CD14-positive monocyte (primary cell): ENCODE results near the gene TANC2. TPM values are rescaled to one million over a fixed set of nuclear protein-coding genes. Genes with fewer than 3 reads are reported as not detected.

Source experiments
- DNase-seq, 3 donors: peaks; one replicate each; pipeline ENCODE4 v3.0.0-alpha.2; 2011 to 2022
- H2AFZ ChIP-seq: 2 replicates; pipeline ENCODE4 v1.6.0; 2012; ENCODE audit warnings: mild to moderate bottlenecking, low read depth, low read length, inconsistent platforms; ENCODE audit not compliant: insufficient read depth, poor library complexity, severe bottlenecking
- H3K27ac ChIP-seq, 2 donors: 1 replicate in 1 of 2; 2 replicates in 1 of 2; pipeline ENCODE4 v1.5.1; 2012 to 2013; ENCODE audit warnings: low read length in 2 of 2, control low read depth in 1 of 2, inconsistent platforms in 1 of 2, low read depth in 1 of 2, mild to moderate bottlenecking in 1 of 2
- H3K27me3 ChIP-seq, 2 donors: one replicate each; pipeline versions ENCODE4 v1.6.0 to v1.6.1; 2011 to 2013; ENCODE audit warnings: low read length in 2 of 2; ENCODE audit not compliant: control insufficient read depth in 2 of 2, insufficient read depth in 2 of 2
- H3K36me3 ChIP-seq, 2 donors: replicated peaks in 1 of 2; 1 replicate in 1 of 2; 2 replicates in 1 of 2; pipeline versions ENCODE4 v1.5.1 to v1.6.1; 2012 to 2013; ENCODE audit warnings: low read length in 2 of 2, control low read depth in 1 of 2, inconsistent platforms in 1 of 2, mild to moderate bottlenecking in 1 of 2; ENCODE audit not compliant: insufficient read depth in 2 of 2, control insufficient read depth in 1 of 2
- H3K4me1 ChIP-seq, 2 donors: 1 replicate in 1 of 2; 2 replicates in 1 of 2; pipeline versions ENCODE4 v1.5.1 to v1.6.1; 2012 to 2013; ENCODE audit warnings: low read length in 2 of 2, control low read depth in 1 of 2, inconsistent platforms in 1 of 2, mild to moderate bottlenecking in 1 of 2, moderate library complexity in 1 of 2; ENCODE audit not compliant: insufficient read depth in 2 of 2, control insufficient read depth in 1 of 2
- H3K4me2 ChIP-seq: replicated peaks from 2 replicates; pipeline ENCODE3; 2012; ENCODE audit warnings: low read length, moderate library complexity, mild to moderate bottlenecking; ENCODE audit not compliant: poor library complexity, severe bottlenecking; ENCODE audit errors: extremely low read depth
- H3K4me3 ChIP-seq, 3 experiments: fragments of 200-600 bp in 1 of 3; sonication (generic) in 1 of 3; replicated peaks in 1 of 3; 1 replicate in 2 of 3; 2 replicates in 1 of 3; pipeline ENCODE4 v1.5.1; 2011 to 2013; ENCODE audit warnings: low read length in 3 of 3, mild to moderate bottlenecking in 3 of 3, control low read depth in 2 of 3, low read depth in 2 of 3, inconsistent platforms in 1 of 3, moderate library complexity in 1 of 3
- H3K79me2 ChIP-seq: 2 replicates; pipeline ENCODE4 v1.6.0; 2012; ENCODE audit warnings: mild to moderate bottlenecking, control low read depth, inconsistent platforms, low read length, moderate library complexity; ENCODE audit not compliant: insufficient read depth
- H3K9ac ChIP-seq: 2 replicates; pipeline ENCODE4 v1.6.0; 2017; ENCODE audit warnings: low read length, mild to moderate bottlenecking; ENCODE audit not compliant: insufficient read depth, poor library complexity, severe bottlenecking
- H3K9me3 ChIP-seq, 2 donors: replicated peaks in 1 of 2; 1 replicate in 1 of 2; 2 replicates in 1 of 2; pipeline versions ENCODE4 v1.5.1 to v1.6.1; 2012 to 2013; ENCODE audit warnings: low read length in 2 of 2, control low read depth in 1 of 2; ENCODE audit not compliant: control insufficient read depth in 1 of 2, insufficient read depth in 1 of 2
- H4K20me1 ChIP-seq: 2 replicates; pipeline ENCODE4 v1.6.0; 2012; ENCODE audit warnings: mild to moderate bottlenecking, low read length, control low read depth, moderate library complexity; ENCODE audit not compliant: insufficient read depth
- H3K27ac Mint-ChIP-seq, 7 donors: one replicate each; pipeline ENCODE4 v1.8.0; 2020; ENCODE audit warnings: mild to moderate bottlenecking in 7 of 7, mixed read lengths in 7 of 7, moderate library complexity in 6 of 7, inconsistent platforms in 2 of 7
- H3K27me3 Mint-ChIP-seq, 3 donors: one replicate each; pipeline ENCODE4 v1.8.0; 2021 to 2022; ENCODE audit warnings: low read depth in 3 of 3, mild to moderate bottlenecking in 3 of 3, mixed read lengths in 3 of 3, moderate library complexity in 3 of 3, inconsistent platforms in 1 of 3
- H3K36me3 Mint-ChIP-seq, 2 donors: one replicate each; pipeline ENCODE4 v1.8.0; 2020; ENCODE audit warnings: mixed read lengths in 2 of 2, inconsistent platforms in 1 of 2, mild to moderate bottlenecking in 1 of 2
- H3K4me1 Mint-ChIP-seq: one replicate; pipeline ENCODE4 v1.8.0; 2020; ENCODE audit warnings: mild to moderate bottlenecking, mixed read lengths
- H3K4me3 Mint-ChIP-seq, 2 donors: one replicate each; pipeline ENCODE4 v1.8.0; 2020; ENCODE audit warnings: mild to moderate bottlenecking in 2 of 2, mixed read lengths in 2 of 2, moderate library complexity in 1 of 2
- H3K9me3 Mint-ChIP-seq, 7 donors: one replicate each; pipeline ENCODE4 v1.8.0; 2020 to 2022; ENCODE audit warnings: mixed read lengths in 7 of 7, mild to moderate bottlenecking in 6 of 7, moderate library complexity in 6 of 7, inconsistent platforms in 2 of 7
- WGBS: methylation state at CpG from one replicate; pipeline ENCODE4 v1.1.5; 2013; ENCODE audit warnings: missing lambda C conversion rate; ENCODE audit not compliant: insufficient coverage; 5-methylcytosine and 5-hydroxymethylcytosine counted together
- intact Hi-C, 2 donors: fragments of 100-400 bp; cut with micrococcal nuclease; formaldehyde crosslinking; loops; one replicate each; pipeline versions ENCODE4 v1.15.0 to v1.15.1; 2023
- polyA plus RNA-seq, 3 donors: library from polyadenylated mRNA; depleted of rRNA in 1 of 3; unstranded in 2 of 3; stranded (reverse) in 1 of 3; fragments of 300-500 nt in 2 of 3; fragments of >200 nt in 1 of 3; fragmentation: Illumina TruSeq in 2 of 3; gene quantifications; 1 replicate in 2 of 3; 2 replicates in 1 of 3; pipeline ENCODE4 v1.2.3, GENCODE V29; 2012 to 2021
- TF ChIP-seq, protein P1 (sequence below): fragments of 200-600 bp; IDR thresholded peaks from one replicate; pipeline ENCODE4 v1.8.0; 2022; ENCODE audit warnings: antibody characterized with exemption, mild to moderate bottlenecking

The TANC2 gene
- polyA plus RNA-seq, 3 donors = 0.27 to 6.5 (median 0.34) TPM

GRCh38 chr17:62933501-62934385 is 32.3 kb upstream of the TANC2 start:
- WGBS = 64% methylated on average over 11 of the region's 15 CpGs
- Histone ChIP-seq H2AFZ (no peak overlapping the region), H3K4me3 (no peak overlapping the region), H4K20me1 (no peaks in the 10 kb centered on the region), H3K27ac (no peak overlapping the region), H3K4me2 (no peak overlapping the region), H3K9me3 (no peaks in the 10 kb centered on the region), H3K27me3 (peaks cover 0 to 3% of the 10 kb centered on the region in 2 donors), H3K79me2 (no peaks in the 10 kb centered on the region), H3K36me3 (no peaks in the 10 kb centered on the region), H3K4me1 (no peaks in the 10 kb centered on the region), H3K9ac (no peak overlapping the region)
- intact Hi-C loops = no loop called here
- H3K9me3 Mint-ChIP-seq = peaks cover 0 to 2% (median 0%) of the 10 kb centered on the region in 7 donors
- TF ChIP-seq, protein P1, sequence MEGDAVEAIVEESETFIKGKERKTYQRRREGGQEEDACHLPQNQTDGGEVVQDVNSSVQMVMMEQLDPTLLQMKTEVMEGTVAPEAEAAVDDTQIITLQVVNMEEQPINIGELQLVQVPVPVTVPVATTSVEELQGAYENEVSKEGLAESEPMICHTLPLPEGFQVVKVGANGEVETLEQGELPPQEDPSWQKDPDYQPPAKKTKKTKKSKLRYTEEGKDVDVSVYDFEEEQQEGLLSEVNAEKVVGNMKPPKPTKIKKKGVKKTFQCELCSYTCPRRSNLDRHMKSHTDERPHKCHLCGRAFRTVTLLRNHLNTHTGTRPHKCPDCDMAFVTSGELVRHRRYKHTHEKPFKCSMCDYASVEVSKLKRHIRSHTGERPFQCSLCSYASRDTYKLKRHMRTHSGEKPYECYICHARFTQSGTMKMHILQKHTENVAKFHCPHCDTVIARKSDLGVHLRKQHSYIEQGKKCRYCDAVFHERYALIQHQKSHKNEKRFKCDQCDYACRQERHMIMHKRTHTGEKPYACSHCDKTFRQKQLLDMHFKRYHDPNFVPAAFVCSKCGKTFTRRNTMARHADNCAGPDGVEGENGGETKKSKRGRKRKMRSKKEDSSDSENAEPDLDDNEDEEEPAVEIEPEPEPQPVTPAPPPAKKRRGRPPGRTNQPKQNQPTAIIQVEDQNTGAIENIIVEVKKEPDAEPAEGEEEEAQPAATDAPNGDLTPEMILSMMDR = no peak
- no peak overlapping the region for H3K27ac Mint-ChIP-seq
- peak in 2 of 3 donors; percentile 22 to 26 for DNase-seq
- H3K36me3 Mint-ChIP-seq = no peaks in the 10 kb centered on the region
- H3K27me3 Mint-ChIP-seq = peaks cover 0 to 18% (median 12%) of the 10 kb centered on the region in 3 donors
- H3K4me3 Mint-ChIP-seq = no peak overlapping the region
- peaks cover 2% of the 10 kb centered on the region for H3K4me1 Mint-ChIP-seq

DNA sequence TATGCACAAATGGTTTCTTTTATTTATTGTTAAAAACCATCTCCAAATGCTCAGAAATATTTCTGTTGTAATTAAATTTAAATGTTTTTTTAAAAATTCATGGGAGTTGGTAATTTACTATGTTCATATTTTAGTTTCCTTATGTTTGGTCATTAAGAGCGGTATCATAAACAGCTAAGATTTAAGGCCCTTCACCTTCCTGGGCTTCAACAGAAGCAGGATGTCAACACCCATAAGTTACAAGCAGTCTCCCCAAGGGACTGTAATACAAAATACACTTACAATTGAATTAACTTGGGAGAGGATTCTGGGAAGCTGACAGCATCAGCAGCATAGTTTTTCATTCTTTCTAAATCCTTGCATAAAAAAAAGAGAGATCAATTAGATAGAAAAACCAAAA is 30.9 kb upstream of the TANC2 start:
- no peaks in the 10 kb centered on the region for H3K36me3 Mint-ChIP-seq
- Histone ChIP-seq H3K79me2 (no peaks in the 10 kb centered on the region), H3K9me3 (peaks cover 1 to 5% of the 10 kb centered on the region in 2 donors), H3K27me3 (peaks cover 0 to 3% of the 10 kb centered on the region in 2 donors), H3K36me3 (no peaks in the 10 kb centered on the region), H3K4me2 (no peak overlapping the region), H3K27ac (no peak overlapping the region), H3K9ac (no peak overlapping the region), H4K20me1 (no peaks in the 10 kb centered on the region), H2AFZ (no peak overlapping the region), H3K4me1 (no peaks in the 10 kb centered on the region), H3K4me3 (no peak overlapping the region)
- H3K27me3 Mint-ChIP-seq = peaks cover 2 to 15% (median 11%) of the 10 kb centered on the region in 3 donors
- peaks cover 0 to 6% (median 2%) of the 10 kb centered on the region in 7 donors for H3K9me3 Mint-ChIP-seq
- no peak for DNase-seq
- no peak overlapping the region for H3K27ac Mint-ChIP-seq
- TF ChIP-seq, protein P1 = no peak
- WGBS = no CpG with 5 or more reads among the region's 1 CpG
- peaks cover 2% of the 10 kb centered on the region for H3K4me1 Mint-ChIP-seq
- intact Hi-C loops = no loop called here
- no peak overlapping the region for H3K4me3 Mint-ChIP-seq
